CD4-positive, alpha-beta T cell treated with Interleukin-6 for 4 hours (primary cell): ENCODE data around the gene SAFB.

ENCODE experiments used
- DNase-seq: peaks from one replicate; pipeline ENCODE4 v3.0.0-alpha.2; 2020; ENCODE audit warnings: mixed read lengths

The SAFB gene

GRCh38 chr19:5703819-5704818 is 81.2 kb downstream of the SAFB start:
- DNase-seq, result no peak

GRCh38 chr19:5705552-5705951 is 82.7 kb downstream of the SAFB start:
- DNase-seq, result no peak

- DNase-seq, result no peak
Observed at GRCh38 chr19:5706876-5707573, 84.1 kb downstream of the SAFB start.

GRCh38 chr19:5707576-5708575 is 85.0 kb downstream of the SAFB start:
- DNase-seq, result no peak

GRCh38 chr19:5711025-5711424 is 88.1 kb downstream of the SAFB start:
- DNase-seq, result no peak

- no peak for DNase-seq
Observed at GRCh38 chr19:5711713-5712161, 88.9 kb downstream of the SAFB start.

- no peak for DNase-seq
Observed at GRCh38 chr19:5713228-5713627, 90.3 kb downstream of the SAFB start.

- no peak for DNase-seq
Observed at GRCh38 chr19:5714816-5715215, 91.9 kb downstream of the SAFB start.

- no peak for DNase-seq
Observed at GRCh38 chr19:5717215-5717935, 94.5 kb downstream of the SAFB start.
